Esophagus muscularis mucosa (tissue), 4 donors: ENCODE results near the gene ULK4. TPM values are rescaled to one million over a fixed set of nuclear protein-coding genes. Genes with fewer than 3 reads are reported as not detected.

Source experiments
- DNase-seq: peaks from one replicate; pipeline ENCODE4 v3.0.0-alpha.2; 2017; ENCODE audit errors: extremely low spot score
- H3K27ac ChIP-seq, 4 donors: fragments of 200-600 bp; sonication (generic); replicated peaks in 1 of 4; 1 replicate in 3 of 4; 2 replicates in 1 of 4; pipeline ENCODE4 v1.5.1; 2016 to 2019; ENCODE audit warnings: mild to moderate bottlenecking in 1 of 4
- H3K27me3 ChIP-seq, 4 donors: fragments of 200-600 bp; sonication (generic); one replicate each; pipeline versions ENCODE4 v1.5.1 to v1.6.0; 2016 to 2019
- H3K36me3 ChIP-seq, 4 donors: fragments of 200-600 bp; sonication (generic); one replicate each; pipeline ENCODE4 v1.5.1; 2016 to 2019
- H3K4me1 ChIP-seq, 4 donors: fragments of 200-600 bp; sonication (generic); one replicate each; pipeline ENCODE4 v1.5.1; 2016 to 2019
- H3K4me3 ChIP-seq, 4 donors: fragments of 200-600 bp; sonication (generic); 1 replicate in 2 of 4; 2 replicates in 2 of 4; pipeline ENCODE4 v1.5.1; 2016 to 2019; ENCODE audit warnings: mild to moderate bottlenecking in 4 of 4, moderate library complexity in 1 of 4
- H3K9me3 ChIP-seq, 4 donors: fragments of 200-600 bp; sonication (generic); 1 replicate in 3 of 4; 2 replicates in 1 of 4; pipeline ENCODE4 v1.5.1; 2016 to 2019
- CTCF ChIP-seq, 3 experiments: fragments of 200-600 bp in 2 of 3; fragments of 450-650 bp in 1 of 3; sonication (generic) in 2 of 3; IDR thresholded peaks; one replicate each; pipeline ENCODE4 v1.5.1; 2017 to 2019; ENCODE audit warnings: antibody characterized with exemption in 3 of 3, mild to moderate bottlenecking in 2 of 3, moderate library complexity in 1 of 3
- EP300 ChIP-seq: sonication (generic); formaldehyde crosslinking; IDR thresholded peaks from one replicate; pipeline ENCODE4 v1.6.1; 2017; ENCODE audit warnings: antibody characterized with exemption
- POLR2A ChIP-seq: fragments of 450-650 bp; IDR thresholded peaks from one replicate; pipeline ENCODE4 v1.6.1; 2017; ENCODE audit warnings: antibody characterized with exemption, moderate library complexity, mild to moderate bottlenecking, low read depth
- POLR2AphosphoS5 ChIP-seq, 2 donors: sonication (generic); formaldehyde crosslinking; IDR thresholded peaks; one replicate each; pipeline ENCODE4 v1.6.1; 2017; ENCODE audit warnings: antibody characterized with exemption in 2 of 2
- WGBS: methylation state at CpG from one replicate; pipeline ENCODE4 v1.1.5; 2018; 5-methylcytosine and 5-hydroxymethylcytosine counted together
- intact Hi-C: fragments of 100-400 bp; cut with DNase I; formaldehyde crosslinking; loops from one replicate; pipeline ENCODE4 v1.15.1; 2023
- total RNA-seq, 4 donors: library from RNA; depleted of rRNA; stranded (reverse); fragments of >200 nt; gene quantifications; one replicate each; pipeline versions ENCODE4 v1.1.0 to v1.2.1, GENCODE V29; 2016

The ULK4 gene
- total RNA-seq, 4 donors from 2014 or later, result 4.2 to 15.4 (median 11.0) TPM

- H3K27ac ChIP-seq, result no peak overlapping the region
- no peak overlapping the region for H3K4me3 ChIP-seq
- H3K36me3 ChIP-seq, result peaks cover 57 to 98% (median 77%) of the 10 kb centered on the region in 4 donors
- H3K9me3 ChIP-seq, result no peaks in the 10 kb centered on the region
- peaks cover 0 to 26% (median 22%) of the 10 kb centered on the region in 4 donors for H3K4me1 ChIP-seq
- no peaks in the 10 kb centered on the region for H3K27me3 ChIP-seq
- no peak for TF ChIP-seq EP300
- TF ChIP-seq CTCF (IDR thresholded peaks at IDR 0.05), result no peak
- no peak for TF ChIP-seq POLR2AphosphoS5 (IDR thresholded peaks at IDR 0.05)
- no peak for TF ChIP-seq POLR2A
- 42% methylated on average over 6 of the region's 6 CpGs for WGBS
- intact Hi-C loops, result no loop called here
- DNase-seq, result no peak
Measured at GRCh38 chr3:41234823-41235721, 726.8 kb downstream of the ULK4 start.

- H3K27ac ChIP-seq, result peak overlapping the region in 2 of 4 donors; percentile 6 to 37
- intact Hi-C loops, result no loop called here
- H3K4me3 ChIP-seq, result no peak overlapping the region
- H3K36me3 ChIP-seq, result peaks cover 14 to 49% (median 41%) of the 10 kb centered on the region in 4 donors
- H3K4me1 ChIP-seq, result peaks cover 54 to 67% (median 61%) of the 10 kb centered on the region in 4 donors
- TF ChIP-seq POLR2AphosphoS5 (IDR thresholded peaks at IDR 0.05) (peak; percentile 53 to 65), POLR2A (no peak), CTCF (IDR thresholded peaks at IDR 0.05) (peak in 1 of 3 experiments; percentile 15), EP300 (no peak)
- DNase-seq, result no peak
- 53% methylated on average over 3 of the region's 3 CpGs for WGBS
- no peaks in the 10 kb centered on the region for H3K27me3 ChIP-seq
- H3K9me3 ChIP-seq, result no peaks in the 10 kb centered on the region
Measured at GRCh38 chr3:41224120-41224806, 737.6 kb downstream of the ULK4 start.

- Histone ChIP-seq H3K36me3 (peaks cover 14 to 47% (median 40%) of the 10 kb centered on the region in 4 donors), H3K27ac (peak overlapping the region in 2 of 4 donors; percentile 6 to 37), H3K9me3 (no peaks in the 10 kb centered on the region), H3K27me3 (no peaks in the 10 kb centered on the region), H3K4me1 (peaks cover 57 to 67% (median 65%) of the 10 kb centered on the region in 4 donors), H3K4me3 (no peak overlapping the region)
- TF ChIP-seq CTCF (IDR thresholded peaks at IDR 0.05), result no peak
- TF ChIP-seq POLR2A, result no peak
- no peak for TF ChIP-seq EP300
- TF ChIP-seq POLR2AphosphoS5 (IDR thresholded peaks at IDR 0.05), result no peak
- 61% methylated on average over 2 of the region's 2 CpGs for WGBS
- intact Hi-C loops, result no loop called here
- no peak for DNase-seq
Measured at GRCh38 chr3:41223691-41224090, 738.2 kb downstream of the ULK4 start.

GRCh38 chr3:41223078-41223477 lies 738.8 kb downstream of the ULK4 start:
- Histone ChIP-seq H3K4me1 (peaks cover 54 to 72% (median 68%) of the 10 kb centered on the region in 4 donors), H3K4me3 (no peak overlapping the region), H3K36me3 (peaks cover 14 to 41% (median 36%) of the 10 kb centered on the region in 4 donors), H3K27me3 (no peaks in the 10 kb centered on the region), H3K9me3 (no peaks in the 10 kb centered on the region), H3K27ac (no peak overlapping the region)
- intact Hi-C loops, result no loop called here
- TF ChIP-seq POLR2A, result no peak
- no peak for TF ChIP-seq EP300
- TF ChIP-seq POLR2AphosphoS5 (IDR thresholded peaks at IDR 0.05), result no peak
- no peak for DNase-seq
- WGBS, result 75% methylated on average over 2 of the region's 2 CpGs

GRCh38 chr3:41222501-41222900 lies 739.4 kb downstream of the ULK4 start:
- H3K4me3 ChIP-seq, result no peak overlapping the region
- peaks cover 55 to 78% (median 72%) of the 10 kb centered on the region in 4 donors for H3K4me1 ChIP-seq
- 69% methylated on average over 3 of the region's 3 CpGs for WGBS
- intact Hi-C loops, result no loop called here
- no peaks in the 10 kb centered on the region for H3K27me3 ChIP-seq
- H3K9me3 ChIP-seq, result no peaks in the 10 kb centered on the region
- peaks cover 14 to 35% (median 30%) of the 10 kb centered on the region in 4 donors for H3K36me3 ChIP-seq
- no peak overlapping the region for H3K27ac ChIP-seq
- no peak for DNase-seq
- TF ChIP-seq EP300 (no peak), POLR2AphosphoS5 (IDR thresholded peaks at IDR 0.05) (no peak), CTCF (IDR thresholded peaks at IDR 0.05) (no peak), POLR2A (no peak)
